Right hindlimb (tissue), 1 donor: Measurements from ENCODE around the gene GSG1L.
A peak's percentile ranks its signal among the peaks of the same experiment; 100 is the strongest.
"Not testable (repeated sequence)": the region's sequence is repeated elsewhere in the genome, so short reads cannot be mapped to it uniquely, and the experiment has no call there.

ENCODE experiments used
- DNase-seq: peaks from one replicate; pipeline ENCODE4 v3.0.0-alpha.2; 2018

GSG1L gene

DNA sequence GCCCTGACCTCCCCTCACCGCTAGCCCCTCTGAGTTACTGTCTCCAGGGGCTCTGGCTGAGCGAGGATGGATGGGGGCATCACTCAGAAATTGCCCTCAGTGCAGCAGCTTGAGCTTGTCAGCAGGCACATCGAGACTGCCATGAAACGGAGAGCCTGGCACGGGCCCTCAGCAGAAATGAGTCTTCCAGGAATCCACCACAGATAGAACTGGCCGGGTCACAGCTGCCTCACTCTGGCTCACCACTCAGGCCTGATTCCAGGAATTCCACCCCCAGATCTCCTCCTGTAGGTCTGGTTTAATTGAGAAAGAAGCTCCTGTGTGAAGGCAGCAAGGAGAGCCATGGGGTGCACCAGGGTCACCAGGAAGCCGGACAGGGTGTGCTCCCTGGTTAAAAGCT lies 85.5 kb downstream of the GSG1L start:
- peak; percentile 74 for DNase-seq

GRCh38 chr16:27976990-27977389 lies 86.5 kb downstream of the GSG1L start:
- no peak for DNase-seq

- DNase-seq = no peak
Observed at GRCh38 chr16:27974896-27975540, 88.5 kb downstream of the GSG1L start.

GRCh38 chr16:27973678-27974077 lies 89.8 kb downstream of the GSG1L start:
- DNase-seq = no peak

GRCh38 chr16:27972500-27972899 lies 91.0 kb downstream of the GSG1L start:
- no peak for DNase-seq

DNA sequence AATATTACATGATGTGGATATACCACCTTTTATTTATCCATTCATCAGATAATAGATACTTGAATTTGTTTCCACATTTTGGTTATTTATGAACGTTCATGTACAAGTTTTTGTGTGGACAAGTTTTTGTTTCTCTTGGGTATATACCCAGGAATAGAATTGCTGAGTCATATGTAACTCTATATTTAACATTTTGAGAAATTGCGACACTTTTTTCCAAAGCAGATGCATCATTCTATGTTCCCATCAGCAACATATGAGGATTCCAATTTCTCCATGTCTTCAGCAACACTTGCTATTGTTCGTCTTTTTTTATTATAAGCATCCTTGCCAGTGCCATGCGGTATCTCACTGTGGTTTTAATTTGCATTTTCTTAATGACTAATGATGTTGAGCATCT lies 93.9 kb downstream of the GSG1L start:
- DNase-seq = no peak

GRCh38 chr16:27967169-27967568 lies 96.3 kb downstream of the GSG1L start:
- no peak for DNase-seq

- DNase-seq = no peak
Observed at GRCh38 chr16:27966756-27967155, 96.8 kb downstream of the GSG1L start.

- DNase-seq = no peak
Observed at GRCh38 chr16:27965801-27966200, 97.7 kb downstream of the GSG1L start.

DNA sequence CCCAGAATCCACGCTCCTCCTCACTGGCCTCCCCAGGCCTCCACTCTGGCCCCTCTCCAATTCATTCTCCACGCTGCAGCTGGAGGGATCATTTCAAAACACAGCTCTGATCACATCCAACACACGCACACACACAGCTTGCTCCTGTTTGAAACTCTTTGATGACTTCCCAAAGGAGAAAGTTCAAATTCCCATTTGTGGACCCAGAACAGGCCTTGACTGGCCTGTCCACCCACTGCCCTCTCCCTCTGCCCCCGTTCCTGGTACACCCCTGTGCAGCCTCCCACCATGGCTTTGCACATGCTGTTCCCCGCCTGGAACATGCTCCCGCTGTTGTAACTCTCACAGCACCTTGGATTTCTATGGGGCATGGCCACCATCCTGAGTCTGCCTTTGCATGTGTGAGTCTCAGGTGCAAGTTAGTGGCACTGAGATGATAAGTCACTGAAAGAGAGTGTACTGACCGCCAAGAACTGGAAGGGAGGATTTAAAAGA lies 100.0 kb downstream of the GSG1L start:
- no peak for DNase-seq

GRCh38 chr16:27962197-27962596 lies 101.3 kb downstream of the GSG1L start:
- no peak for DNase-seq

DNA sequence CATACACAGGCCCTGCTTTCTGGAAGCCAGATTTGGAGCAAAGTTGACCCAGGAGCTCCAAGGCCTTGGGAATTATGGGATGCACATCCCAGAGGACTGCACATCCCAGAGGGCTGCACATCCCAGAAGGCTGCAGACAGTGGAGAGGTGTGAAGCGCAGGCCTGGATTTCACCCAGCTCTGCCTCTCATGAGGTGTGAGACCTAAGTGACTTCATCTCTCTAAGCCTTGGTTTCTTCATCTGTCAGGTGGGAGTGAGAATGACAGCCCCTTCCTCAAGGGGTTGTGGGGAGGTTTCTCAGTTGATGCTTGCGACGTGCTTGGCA lies 102.3 kb downstream of the GSG1L start:
- no peak for DNase-seq

DNA sequence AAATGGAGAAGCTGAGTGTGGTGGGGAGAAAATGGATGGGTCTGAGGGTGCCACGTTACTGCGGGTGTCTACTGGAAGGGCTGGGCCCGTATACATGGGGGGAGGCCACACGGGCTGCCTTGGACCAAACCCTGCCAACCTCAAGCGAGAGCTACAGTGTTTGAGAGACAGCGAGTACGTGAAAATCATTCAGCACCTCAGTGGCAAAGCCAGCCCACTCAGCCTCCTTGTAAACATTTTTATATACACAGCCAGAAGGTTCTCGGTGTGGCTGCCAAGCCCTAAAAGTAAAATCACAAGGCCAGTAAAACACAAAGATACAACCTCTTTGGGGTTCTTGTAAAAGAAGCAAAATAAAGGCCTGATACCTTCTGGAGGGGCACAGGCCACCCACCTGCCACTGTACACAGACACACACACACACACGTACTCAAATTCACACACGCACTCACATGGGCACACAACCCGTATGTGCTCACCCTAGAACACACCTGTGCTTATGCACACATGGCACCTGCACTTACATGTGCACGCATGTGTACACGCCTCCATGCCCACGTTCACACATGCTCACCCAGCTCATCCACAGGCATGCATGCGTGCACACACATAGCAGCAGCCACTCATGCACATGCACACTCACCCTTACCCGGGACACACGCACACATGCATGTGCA lies 102.8 kb downstream of the GSG1L start:
- DNase-seq = no peak

DNA sequence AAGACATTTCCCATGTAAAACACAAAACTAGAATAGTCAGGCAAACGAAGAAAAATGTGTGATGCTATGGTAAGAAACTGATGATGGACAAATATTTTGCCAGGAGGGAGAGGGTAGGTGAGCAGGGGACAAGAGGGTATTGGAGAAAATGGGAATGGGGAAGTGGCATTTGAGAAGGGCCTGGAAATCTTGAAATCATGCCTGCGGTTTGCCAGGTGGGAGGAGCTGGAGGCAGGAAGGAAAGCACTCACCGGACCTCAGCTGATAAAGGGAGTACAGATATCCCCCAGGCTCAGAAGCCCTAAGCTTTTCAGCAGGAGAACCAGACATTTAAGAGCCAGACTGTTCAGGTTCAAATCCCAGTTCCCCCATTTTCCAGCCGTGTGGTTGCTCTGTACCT lies 103.6 kb downstream of the GSG1L start:
- DNase-seq = no peak

DNA sequence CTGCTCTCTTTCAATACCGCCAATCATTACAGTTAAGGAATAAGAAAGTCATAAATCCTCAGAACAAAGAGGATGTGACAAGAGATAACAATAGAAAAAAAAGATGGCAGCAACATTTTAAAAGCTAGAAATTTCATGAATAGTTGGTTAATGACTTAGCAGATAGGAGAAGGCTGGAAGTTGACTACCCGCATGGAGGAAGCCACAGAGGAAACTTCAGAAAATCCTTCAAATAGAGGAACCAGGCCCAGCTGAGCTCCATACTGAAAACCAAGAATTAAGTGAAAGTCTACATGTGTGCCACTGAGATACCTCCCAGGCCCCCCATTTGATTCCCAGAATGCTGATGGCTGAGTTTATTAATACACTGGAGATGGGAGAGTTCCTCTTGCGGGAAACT lies 109.3 kb downstream of the GSG1L start:
- DNase-seq = no peak

GRCh38 chr16:27952811-27953210 lies 110.7 kb downstream of the GSG1L start:
- DNase-seq = no peak

DNA sequence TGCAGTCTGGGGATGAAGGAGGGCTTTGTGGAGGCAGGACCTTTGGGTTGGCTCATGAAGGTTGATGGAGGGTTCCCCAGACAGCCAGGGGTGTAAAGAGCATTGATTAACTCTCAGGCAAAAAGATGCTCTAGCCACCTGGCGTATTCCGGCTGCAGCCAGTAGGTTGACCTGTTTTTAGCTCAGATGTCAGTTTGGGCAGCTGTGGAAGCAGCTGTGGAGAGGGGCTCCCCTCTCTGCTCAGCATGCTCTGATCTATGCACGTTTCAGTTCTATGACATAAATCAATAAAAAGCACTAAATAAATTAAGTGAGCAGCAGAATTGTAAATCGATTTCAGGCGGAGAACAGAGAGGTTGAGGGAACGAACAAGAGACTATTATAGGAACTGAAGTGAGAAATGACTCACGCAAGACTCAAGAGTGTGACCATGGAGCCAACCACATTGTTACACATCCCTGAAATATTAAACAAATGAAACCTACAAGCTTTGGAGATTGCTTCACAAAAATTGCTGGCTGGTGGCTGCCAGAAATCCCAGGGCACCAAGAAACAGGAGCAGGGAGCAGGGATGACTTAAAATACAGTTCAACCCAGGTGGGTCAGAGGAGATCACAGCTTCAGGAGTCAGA lies 111.9 kb downstream of the GSG1L start:
- no peak for DNase-seq

- DNase-seq = no peak
Observed at GRCh38 chr16:27950206-27950887, 113.2 kb downstream of the GSG1L start.

- no peak for DNase-seq
Observed at GRCh38 chr16:27947696-27948095, 115.8 kb downstream of the GSG1L start.

DNA sequence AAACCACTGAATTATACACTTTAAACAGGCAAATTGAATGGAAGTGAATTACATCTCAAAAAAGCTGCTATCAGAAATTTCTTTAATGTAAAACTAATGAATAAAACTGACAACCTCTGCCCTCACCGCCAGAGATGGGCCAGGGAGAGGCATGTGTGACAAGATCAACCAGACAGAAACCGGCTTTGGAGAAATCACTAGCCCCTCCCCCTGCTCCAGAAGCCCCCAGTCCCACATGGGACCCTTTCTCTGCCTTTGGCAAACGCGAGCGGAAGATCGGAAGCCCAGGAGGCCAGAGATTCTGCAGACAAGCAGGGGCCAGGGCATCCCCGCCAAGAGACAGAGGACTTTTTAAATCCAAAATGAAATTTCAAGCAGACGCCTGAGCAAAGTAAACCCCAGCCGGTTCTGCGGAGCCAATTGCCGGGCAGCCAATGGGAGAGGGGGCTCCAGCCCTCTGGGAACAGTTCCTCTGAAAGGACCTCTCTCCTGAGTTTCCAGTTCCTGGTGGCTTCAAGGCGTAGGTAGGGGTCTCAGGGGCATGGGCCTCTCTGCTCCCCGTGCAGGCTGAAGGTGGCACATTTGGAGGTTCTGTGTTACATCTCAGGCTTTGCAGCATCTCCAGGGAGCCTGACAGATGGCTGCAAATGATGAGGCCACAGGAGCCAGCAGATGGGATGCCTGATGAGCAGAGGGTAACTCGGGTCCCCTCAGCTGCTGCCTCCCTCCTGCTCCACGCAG lies 118.1 kb downstream of the GSG1L start:
- peak; percentile 66 for DNase-seq

- no peak for DNase-seq
Observed at GRCh38 chr16:27943766-27944165, 119.7 kb downstream of the GSG1L start.

GRCh38 chr16:27942071-27942470 lies 121.4 kb downstream of the GSG1L start:
- DNase-seq = not testable (repeated sequence)

DNA sequence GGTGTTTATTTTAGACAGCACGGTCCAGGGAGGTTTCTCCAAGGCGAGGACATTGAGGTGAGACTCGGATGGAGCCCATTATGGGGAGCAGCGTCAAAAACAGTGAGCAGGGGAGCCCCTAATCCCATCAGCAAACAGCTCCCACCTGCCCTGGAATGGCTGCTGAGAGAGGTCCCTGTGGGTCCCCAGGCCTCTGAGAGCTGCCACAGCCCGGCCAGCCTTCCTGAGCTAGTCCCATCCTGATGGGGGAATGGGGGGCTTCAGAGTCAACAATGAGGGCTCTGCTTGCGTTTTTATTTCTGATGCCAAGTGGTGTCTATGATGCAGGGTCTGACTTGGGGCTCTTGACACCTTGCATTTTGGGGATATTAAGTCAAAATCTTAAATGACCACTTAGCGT lies 128.4 kb downstream of the GSG1L start:
- DNase-seq = no peak
